GM19099 (cell line): ENCODE data around the gene PABPC1L.

Experiments used
- POLR2A ChIP-seq: IDR thresholded peaks from 3 replicates; pipeline ENCODE4 v1.6.1; 2011; ENCODE audit warnings: low read depth; ENCODE audit not compliant: insufficient read length; ENCODE audit errors: extremely low read depth

The PABPC1L gene

GRCh38 chr20:44894959-44895358 lies 14.9 kb upstream of the PABPC1L start:
- TF ChIP-seq POLR2A, result no peak

GRCh38 chr20:44896583-44896982 lies 13.3 kb upstream of the PABPC1L start:
- no peak for TF ChIP-seq POLR2A

- TF ChIP-seq POLR2A, result no peak
These were observed 12.7 kb upstream of the PABPC1L start for GRCh38 chr20:44897133-44897532.

GRCh38 chr20:44900231-44900854 lies 9.5 kb upstream of the PABPC1L start:
- no peak for TF ChIP-seq POLR2A

GRCh38 chr20:44901974-44902373 lies 7.9 kb upstream of the PABPC1L start:
- no peak for TF ChIP-seq POLR2A

- no peak for TF ChIP-seq POLR2A
These were observed 5.5 kb upstream of the PABPC1L start for GRCh38 chr20:44904377-44904776.

GRCh38 chr20:44908987-44909871 lies 631 bp upstream of the PABPC1L start:
- no peak for TF ChIP-seq POLR2A

- no peak for TF ChIP-seq POLR2A
These were observed 916 bp downstream of the PABPC1L start for GRCh38 chr20:44910690-44911262.

GRCh38 chr20:44911264-44911921 lies 1.5 kb downstream of the PABPC1L start:
- TF ChIP-seq POLR2A, result no peak

GRCh38 chr20:44912189-44912588 lies 2.3 kb downstream of the PABPC1L start:
- no peak for TF ChIP-seq POLR2A

GRCh38 chr20:44914924-44915323 lies 5.1 kb downstream of the PABPC1L start:
- no peak for TF ChIP-seq POLR2A

GRCh38 chr20:44916586-44916985 lies 6.7 kb downstream of the PABPC1L start:
- TF ChIP-seq POLR2A, result no peak

- TF ChIP-seq POLR2A, result no peak
These were observed 7.5 kb downstream of the PABPC1L start for GRCh38 chr20:44917399-44917798.

GRCh38 chr20:44918342-44918741 lies 8.5 kb downstream of the PABPC1L start:
- TF ChIP-seq POLR2A, result no peak

- TF ChIP-seq POLR2A, result no peak
These were observed 8.9 kb downstream of the PABPC1L start for GRCh38 chr20:44918761-44919160.
